Measurements from ENCODE around the gene JAGN1.

DNA sequence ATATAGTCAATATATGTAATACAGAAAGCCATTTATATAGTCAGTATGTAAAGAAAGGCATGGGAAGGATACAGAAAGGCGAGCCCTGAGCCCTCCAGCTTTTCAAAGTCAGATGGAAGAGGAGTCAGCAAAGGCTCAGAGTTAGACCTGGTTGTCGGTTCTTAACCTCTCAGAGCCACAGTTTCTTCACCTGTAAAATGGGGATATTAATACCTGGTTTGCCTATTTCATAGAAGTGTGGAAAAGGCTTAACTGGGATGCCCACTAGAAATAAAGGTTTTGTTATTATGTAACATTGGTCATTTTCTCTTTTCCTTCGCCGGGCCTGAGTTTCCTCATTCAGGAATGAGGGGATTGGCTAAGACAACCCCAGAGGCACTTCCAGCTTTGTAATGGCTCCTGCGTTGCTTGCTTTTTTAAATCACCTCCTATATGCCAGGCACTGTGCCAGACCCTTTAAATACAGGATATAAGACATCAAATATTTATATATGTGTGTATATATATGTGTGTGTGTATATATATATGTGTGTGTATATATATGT, 45.6 kb downstream of the JAGN1 start:
- no peak for TF ChIP-seq POLR2A (IDR thresholded peaks at IDR 0.05; ENCODE audit: low read length)
- TF ChIP-seq GATA1 (IDR thresholded peaks at IDR 0.05; ENCODE audit: low read depth, low read length): no peak
